Upper lobe of right lung (tissue), 1 donor: Measurements from ENCODE around the gene CASKIN2. TPM values are rescaled to one million over a fixed set of nuclear protein-coding genes. Genes with fewer than 3 reads are reported as not detected.
"Not testable (repeated sequence)": the region's sequence is repeated elsewhere in the genome, so short reads cannot be mapped to it uniquely, and the experiment has no call there.

Experiments used
- ATAC-seq: fragments of 200-7000 bp; cut with Tn5 transposase; one replicate; pipeline ENCODE4 v1.9.1; 2020; ENCODE audit warnings: mild to moderate bottlenecking, moderate library complexity
- DNase-seq: peaks from one replicate; pipeline ENCODE4 v3.0.0-alpha.2; 2020
- H3K27ac ChIP-seq: fragments of 200-600 bp; one replicate; pipeline ENCODE4 v1.8.0; 2022
- H3K27me3 ChIP-seq: fragments of 200-600 bp; one replicate; pipeline ENCODE4 v1.8.0; 2022; ENCODE audit warnings: mild to moderate bottlenecking
- H3K36me3 ChIP-seq: fragments of 200-600 bp; one replicate; pipeline ENCODE4 v1.8.0; 2022
- H3K4me1 ChIP-seq: fragments of 200-600 bp; one replicate; pipeline ENCODE4 v1.8.0; 2022
- H3K4me3 ChIP-seq: fragments of 200-600 bp; one replicate; pipeline ENCODE4 v1.8.0; 2022; ENCODE audit warnings: mild to moderate bottlenecking
- H3K9me3 ChIP-seq: fragments of 200-600 bp; one replicate; pipeline ENCODE4 v1.8.0; 2022
- CTCF ChIP-seq: fragments of 200-600 bp; IDR thresholded peaks from one replicate; pipeline ENCODE4 v1.8.0; 2022; ENCODE audit warnings: antibody characterized with exemption
- intact Hi-C: fragments of 100-400 bp; cut with DNase I; formaldehyde crosslinking; loops from one replicate; pipeline ENCODE4 v1.11.0; 2022
- total RNA-seq: library from RNA; stranded (reverse); fragmentation: NEBNext Ultra II Directional; extraction: Animal tissue kit (Norgen Biotek cat#: 25700); gene quantifications from one replicate; pipeline ENCODE4 v1.2.1, GENCODE V29; 2021
- donor health status: DM: no; HTN: yes; CAD: no; lungs with severe emphysema.

CASKIN2 gene
- total RNA-seq, 1 donor from 2014 or later: 101 TPM

GRCh38 chr17:75481194-75482068, 33.9 kb downstream of the CASKIN2 start:
- Histone ChIP-seq H3K36me3 (no peaks in the 10 kb centered on the region), H3K27me3 (no peaks in the 10 kb centered on the region), H3K9me3 (no peaks in the 10 kb centered on the region), H3K4me1 (peaks cover 10% of the 10 kb centered on the region), H3K4me3 (no peak overlapping the region), H3K27ac (peak overlapping the region; percentile 11)
- ATAC-seq (no peak), DNase-seq (peak; percentile 55)
- no peak for TF ChIP-seq CTCF
- intact Hi-C loops: no loop called here

- Histone ChIP-seq H3K27me3 (no peaks in the 10 kb centered on the region), H3K4me3 (no peak overlapping the region), H3K36me3 (no peaks in the 10 kb centered on the region), H3K27ac (no peak overlapping the region), H3K9me3 (no peaks in the 10 kb centered on the region), H3K4me1 (peaks cover 21% of the 10 kb centered on the region)
- DNase-seq (no peak), ATAC-seq (no peak)
- intact Hi-C loops: no loop called here
- TF ChIP-seq CTCF: no peak
These were observed 35.1 kb downstream of the CASKIN2 start for GRCh38 chr17:75480281-75480680.

GRCh38 chr17:75478508-75478907, 36.8 kb downstream of the CASKIN2 start:
- DNase-seq (no peak), ATAC-seq (no peak)
- Histone ChIP-seq H3K9me3 (no peaks in the 10 kb centered on the region), H3K4me3 (no peak overlapping the region), H3K36me3 (peaks cover 6% of the 10 kb centered on the region), H3K27ac (no peak overlapping the region), H3K4me1 (peaks cover 25% of the 10 kb centered on the region), H3K27me3 (no peaks in the 10 kb centered on the region)
- intact Hi-C loops: no loop called here
- TF ChIP-seq CTCF: no peak

- H3K4me3 ChIP-seq, H3K9me3 ChIP-seq, ATAC-seq, DNase-seq, H3K27me3 ChIP-seq, intact Hi-C loops: not testable (repeated sequence)
- Histone ChIP-seq H3K4me1 (peaks cover 25% of the 10 kb centered on the region), H3K36me3 (peaks cover 14% of the 10 kb centered on the region), H3K27ac (peak overlapping the region; percentile 24)
These were observed 37.9 kb downstream of the CASKIN2 start for GRCh38 chr17:75477490-75477862.

GRCh38 chr17:75476752-75477489, 38.4 kb downstream of the CASKIN2 start:
- H3K27ac ChIP-seq: peak overlapping the region; percentile 55
- peaks cover 19% of the 10 kb centered on the region for H3K36me3 ChIP-seq
- intact Hi-C loops: no loop called here
- no peaks in the 10 kb centered on the region for H3K9me3 ChIP-seq
- no peak overlapping the region for H3K4me3 ChIP-seq
- DNase-seq (no peak), ATAC-seq (no peak)
- H3K27me3 ChIP-seq: no peaks in the 10 kb centered on the region
- H3K4me1 ChIP-seq: peaks cover 25% of the 10 kb centered on the region
- TF ChIP-seq CTCF: no peak

- DNase-seq (no peak), ATAC-seq (no peak)
- no peaks in the 10 kb centered on the region for H3K9me3 ChIP-seq
- intact Hi-C loops: no loop called here
- H3K36me3 ChIP-seq: peaks cover 23% of the 10 kb centered on the region
- H3K27me3 ChIP-seq: no peaks in the 10 kb centered on the region
- peaks cover 25% of the 10 kb centered on the region for H3K4me1 ChIP-seq
- no peak overlapping the region for H3K4me3 ChIP-seq
- H3K27ac ChIP-seq: peak overlapping the region; percentile 55
- no peak for TF ChIP-seq CTCF
These were observed 39.1 kb downstream of the CASKIN2 start for GRCh38 chr17:75476271-75476671.
